Muscle of leg (tissue), 11 donors: Measurements from ENCODE around the gene CRYBG1. TPM values are rescaled to one million over a fixed set of nuclear protein-coding genes. Genes with fewer than 3 reads are reported as not detected.

Source experiments
- DNase-seq: peaks from one replicate; pipeline ENCODE4 v3.0.0; 2013
- H3K27ac ChIP-seq: one replicate; pipeline ENCODE4 v1.5.1; 2013; ENCODE audit warnings: mild to moderate bottlenecking, low read length, control low read depth
- H3K27me3 ChIP-seq: one replicate; pipeline ENCODE4 v1.6.1; 2013; ENCODE audit warnings: low read length; ENCODE audit not compliant: control insufficient read depth, insufficient read depth
- H3K36me3 ChIP-seq: one replicate; pipeline ENCODE4 v1.6.1; 2013; ENCODE audit warnings: low read length; ENCODE audit not compliant: control insufficient read depth, insufficient read depth
- H3K4me1 ChIP-seq: one replicate; pipeline ENCODE4 v1.6.1; 2013; ENCODE audit warnings: low read length; ENCODE audit not compliant: control insufficient read depth, insufficient read depth
- H3K4me3 ChIP-seq: one replicate; pipeline ENCODE4 v1.5.1; 2013; ENCODE audit warnings: low read length, control low read depth
- H3K9me3 ChIP-seq: replicated peaks from 2 replicates; pipeline ENCODE4 v1.6.1; 2013; ENCODE audit warnings: low read depth, low read length; ENCODE audit not compliant: control insufficient read depth
- WGBS: methylation state at CpG from one replicate; pipeline ENCODE4 v1.1.5; 2013; ENCODE audit warnings: missing lambda C conversion rate; ENCODE audit not compliant: insufficient coverage; 5-methylcytosine and 5-hydroxymethylcytosine counted together
- polyA plus RNA-seq, 8 donors: library from polyadenylated mRNA; unstranded; fragments of 120-200 nt; gene quantifications; one replicate each; pipeline versions ENCODE4 v1.2.1 to v1.2.3, GENCODE V29; 2013; ENCODE audit warnings: inconsistent platforms in 1 of 8, low replicate concordance in 1 of 8; ENCODE audit not compliant: insufficient read length in 8 of 8, insufficient read depth in 1 of 8
- total RNA-seq: library from RNA; stranded (reverse); fragments of 120-200 nt; gene quantifications from one replicate; pipeline ENCODE4 v1.2.4, GENCODE V29; 2013

The CRYBG1 gene
- total and polyA plus RNA-seq, 9 donors = 1.9 to 5.4 (median 2.3) TPM

DNA sequence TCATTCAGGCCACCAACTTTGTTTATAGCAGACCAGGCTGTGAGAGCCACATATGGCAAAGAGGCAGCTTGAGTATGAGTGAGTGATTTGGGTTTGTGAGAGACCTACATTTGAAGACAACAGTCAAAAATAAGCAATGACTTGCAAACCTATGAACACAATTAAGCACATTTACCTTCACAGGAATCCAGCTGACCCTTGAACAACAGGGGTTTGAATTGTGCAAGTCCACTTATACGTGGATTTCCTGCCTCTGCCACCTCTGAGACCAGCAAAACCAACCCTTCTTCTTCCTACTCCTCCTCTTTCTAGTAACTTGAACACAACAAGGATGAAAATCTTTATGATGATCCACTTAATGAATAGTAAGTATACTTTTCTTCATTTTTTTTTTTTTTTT lies 258.7 kb downstream of the CRYBG1 start:
- no peak overlapping the region for H3K4me3 ChIP-seq
- WGBS = no CpG with 5 or more reads among the region's 1 CpG
- no peaks in the 10 kb centered on the region for H3K36me3 ChIP-seq
- H3K27ac ChIP-seq = no peak overlapping the region
- H3K9me3 ChIP-seq = no peaks in the 10 kb centered on the region
- H3K27me3 ChIP-seq = no peaks in the 10 kb centered on the region
- DNase-seq = no peak
- no peaks in the 10 kb centered on the region for H3K4me1 ChIP-seq

DNA sequence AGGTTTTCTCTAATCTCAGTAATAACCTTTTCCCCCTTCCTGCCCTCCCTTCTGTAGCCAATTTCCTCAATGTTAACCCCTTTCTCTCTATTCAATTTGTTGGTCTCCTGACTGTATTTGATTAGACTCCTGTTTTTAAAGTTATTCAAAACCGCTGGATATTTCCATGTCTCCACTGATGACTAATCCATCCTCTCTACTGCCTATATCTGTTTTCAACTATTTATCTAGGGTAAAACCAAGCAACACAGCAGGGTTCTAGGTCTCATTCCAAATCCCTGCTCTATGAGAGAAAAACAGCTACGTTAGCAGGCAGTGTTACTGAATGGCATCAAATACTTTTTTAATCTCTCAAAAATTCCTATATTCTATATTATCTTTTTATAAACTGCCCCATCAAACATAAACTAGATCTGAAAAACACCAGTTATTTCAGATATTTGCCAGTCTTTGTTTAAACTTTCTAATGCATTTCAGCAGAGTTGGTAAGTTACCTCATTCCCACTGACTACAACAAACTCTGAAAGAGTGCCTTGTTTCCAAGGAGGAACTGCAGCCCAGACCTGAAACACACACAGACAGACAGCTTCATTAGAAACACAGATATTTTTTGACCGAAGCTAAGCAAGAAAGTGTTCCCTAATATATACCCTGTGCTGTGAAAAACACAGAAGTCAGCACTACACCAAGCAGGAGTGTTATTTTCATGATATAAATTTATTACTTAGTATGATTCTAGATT lies 260.6 kb downstream of the CRYBG1 start:
- Histone ChIP-seq H3K27ac (no peak overlapping the region), H3K27me3 (no peaks in the 10 kb centered on the region), H3K4me1 (no peaks in the 10 kb centered on the region), H3K36me3 (no peaks in the 10 kb centered on the region), H3K9me3 (no peaks in the 10 kb centered on the region), H3K4me3 (no peak overlapping the region)
- WGBS = no CpG with 5 or more reads among the region's 3 CpGs
- peak; percentile 18 for DNase-seq

Other genes with a start within 250 kb of the CRYBG1 start
- gene ATG5, start 35.0 kb upstream of the CRYBG1 start, total RNA-seq = 27.8 TPM
- 10 to 100 TPM; 19.2 to 29.8 (median 23.5) TPM for gene ATG5, start 35.0 kb upstream of the CRYBG1 start, polyA plus RNA-seq